HEK293 (cell line): Measurements from ENCODE around the gene PLEKHG4.

Source experiments
- CTCF ChIA-PET: fragments of 350-600 bp; formaldehyde crosslinking; extraction: SDS; loops from one replicate; lab custom pipeline; 2021; ENCODE audit warnings: antibody characterized with exemption; lab: Yijun Ruan, JAX
- POLR2A ChIA-PET: fragments of 300-600 bp; formaldehyde crosslinking; extraction: SDS; loops from one replicate; lab custom pipeline; 2020; ENCODE audit warnings: antibody characterized with exemption, inconsistent platforms; lab: Yijun Ruan, JAX
- H3K27ac ChIP-seq: fragments of 200-500 bp; sonication (Bioruptor generic); 2 replicates; pipeline ENCODE4 v1.5.1; 2014; ENCODE audit warnings: low read depth, low read length, control low read depth, inconsistent platforms; ENCODE audit errors: extremely low read depth
- H3K36me3 ChIP-seq, 2 experiments: fragments of 200-500 bp in 1 of 2; sonication (Bioruptor generic) in 1 of 2; 1 replicate in 1 of 2; 2 replicates in 1 of 2; pipeline ENCODE4 v1.5.1; 2014 to 2017; ENCODE audit warnings: inconsistent platforms in 2 of 2, low read length in 2 of 2; ENCODE audit not compliant: control insufficient read depth in 2 of 2, insufficient read depth in 1 of 2
- H3K4me1 ChIP-seq: fragments of 200-500 bp; sonication (Bioruptor generic); 2 replicates; pipeline ENCODE4 v1.5.1; 2014; ENCODE audit warnings: mild to moderate bottlenecking, low read length, inconsistent platforms; ENCODE audit not compliant: control insufficient read depth, insufficient read depth
- H3K4me3 ChIP-seq: 2 replicates; pipeline ENCODE4 v1.5.1; 2011; ENCODE audit warnings: low read depth, mild to moderate bottlenecking, control low read depth, low read length, moderate library complexity
- H3K9me3 ChIP-seq: fragments of 200-500 bp; sonication (Bioruptor generic); 2 replicates; pipeline ENCODE4 v1.5.1; 2014; ENCODE audit warnings: low read depth, low read length, inconsistent platforms; ENCODE audit not compliant: control insufficient read depth, insufficient read depth
- ATF2 ChIP-seq: fragments of 450-650 bp; formaldehyde crosslinking; IDR thresholded peaks from 2 replicates; pipeline ENCODE4 v1.5.1; 2016; ENCODE audit warnings: missing biosample characterization, missing genetic modification characterization, low read depth
- BCL11A ChIP-seq: fragments of 450-650 bp; formaldehyde crosslinking; IDR thresholded peaks from 2 replicates; pipeline ENCODE4 v1.5.1; 2016; ENCODE audit warnings: low read depth, missing biosample characterization, missing genetic modification characterization
- ELK4 ChIP-seq: IDR thresholded peaks from 2 replicates; pipeline ENCODE4 v1.6.1; 2011; ENCODE audit warnings: mild to moderate bottlenecking, low read depth, low read length, borderline replicate concordance
- MYNN ChIP-seq: fragments of 450-650 bp; formaldehyde crosslinking; IDR thresholded peaks from 2 replicates; pipeline ENCODE4 v1.5.1; 2016; ENCODE audit warnings: missing biosample characterization, missing genetic modification characterization, borderline replicate concordance
- OSR2 ChIP-seq: fragments of 450-650 bp; formaldehyde crosslinking; IDR thresholded peaks from 2 replicates; pipeline ENCODE4 v1.5.1; 2016; ENCODE audit warnings: missing biosample characterization, missing genetic modification characterization
- PRDM1 ChIP-seq: fragments of 450-650 bp; formaldehyde crosslinking; IDR thresholded peaks from 2 replicates; pipeline ENCODE4; 2016; ENCODE audit warnings: missing biosample characterization, missing genetic modification characterization
- SETDB1 ChIP-seq: IDR thresholded peaks from one replicate; pipeline ENCODE4 v1.6.1; 2017; ENCODE audit warnings: mild to moderate bottlenecking, low read length, moderate library complexity, mixed read lengths; ENCODE audit not compliant: insufficient read length
- SP2 ChIP-seq: fragments of 450-650 bp; formaldehyde crosslinking; IDR thresholded peaks from 2 replicates; pipeline ENCODE4 v1.5.1; 2016; ENCODE audit warnings: missing biosample characterization, missing genetic modification characterization
- YY1 ChIP-seq: fragments of 450-650 bp; formaldehyde crosslinking; IDR thresholded peaks from 2 replicates; pipeline ENCODE4 v1.5.1; 2018; ENCODE audit warnings: missing biosample characterization, missing genetic modification characterization
- ZBTB48 ChIP-seq: fragments of 450-650 bp; formaldehyde crosslinking; IDR thresholded peaks from 2 replicates; pipeline ENCODE4 v1.5.1; 2016; ENCODE audit warnings: missing biosample characterization, missing genetic modification characterization
- ZNF10 ChIP-seq: fragments of 450-650 bp; formaldehyde crosslinking; IDR thresholded peaks from 2 replicates; pipeline ENCODE4 v1.5.1; 2017; ENCODE audit warnings: missing biosample characterization, missing genetic modification characterization
- ZNF140 ChIP-seq: fragments of 450-650 bp; formaldehyde crosslinking; IDR thresholded peaks from 2 replicates; pipeline ENCODE4 v1.5.1; 2016; ENCODE audit warnings: missing biosample characterization, missing genetic modification characterization
- ZNF169 ChIP-seq: fragments of 450-650 bp; formaldehyde crosslinking; IDR thresholded peaks from 2 replicates; pipeline ENCODE4 v1.5.1; 2016; ENCODE audit warnings: missing biosample characterization, missing genetic modification characterization
- ZNF211 ChIP-seq: fragments of 450-650 bp; formaldehyde crosslinking; IDR thresholded peaks from 2 replicates; pipeline ENCODE4 v1.5.1; 2016; ENCODE audit warnings: low read depth, missing biosample characterization, missing genetic modification characterization
- ZNF214 ChIP-seq: fragments of 450-650 bp; formaldehyde crosslinking; IDR thresholded peaks from 2 replicates; pipeline ENCODE4 v1.5.1; 2017; ENCODE audit warnings: missing biosample characterization, mild to moderate bottlenecking, missing genetic modification characterization, borderline replicate concordance
- ZNF221 ChIP-seq: fragments of 450-650 bp; formaldehyde crosslinking; IDR thresholded peaks from 2 replicates; pipeline ENCODE4 v1.5.1; 2017; ENCODE audit warnings: missing biosample characterization, missing genetic modification characterization, borderline replicate concordance
- ZNF292 ChIP-seq: fragments of 450-650 bp; formaldehyde crosslinking; IDR thresholded peaks from 2 replicates; pipeline ENCODE4 v1.5.1; 2016; ENCODE audit warnings: low read depth, missing biosample characterization, missing genetic modification characterization, borderline replicate concordance
- ZNF302 ChIP-seq: fragments of 450-650 bp; formaldehyde crosslinking; IDR thresholded peaks from 2 replicates; pipeline ENCODE4 v1.5.1; 2016; ENCODE audit warnings: missing biosample characterization, missing genetic modification characterization, low read depth
- ZNF404 ChIP-seq: fragments of 450-650 bp; formaldehyde crosslinking; IDR thresholded peaks from 2 replicates; pipeline ENCODE4 v1.5.1; 2017; ENCODE audit warnings: missing biosample characterization, missing genetic modification characterization
- ZNF416 ChIP-seq: fragments of 450-650 bp; formaldehyde crosslinking; IDR thresholded peaks from 2 replicates; pipeline ENCODE4 v1.5.1; 2016; ENCODE audit warnings: missing biosample characterization, missing genetic modification characterization
- ZNF433 ChIP-seq: fragments of 450-650 bp; formaldehyde crosslinking; IDR thresholded peaks from 2 replicates; pipeline ENCODE4 v1.5.1; 2016; ENCODE audit warnings: missing biosample characterization, missing genetic modification characterization, low read depth
- ZNF473 ChIP-seq: fragments of 450-650 bp; formaldehyde crosslinking; IDR thresholded peaks from 2 replicates; pipeline ENCODE4 v1.5.1; 2017; ENCODE audit warnings: missing biosample characterization, missing genetic modification characterization
- ZNF560 ChIP-seq: fragments of 450-650 bp; formaldehyde crosslinking; IDR thresholded peaks from 2 replicates; pipeline ENCODE4 v1.5.1; 2017; ENCODE audit warnings: missing biosample characterization, missing genetic modification characterization, borderline replicate concordance
- ZNF623 ChIP-seq: fragments of 450-650 bp; formaldehyde crosslinking; IDR thresholded peaks from 2 replicates; pipeline ENCODE4 v1.5.1; 2016; ENCODE audit warnings: missing biosample characterization, missing genetic modification characterization
- ZNF629 ChIP-seq: fragments of 450-650 bp; formaldehyde crosslinking; IDR thresholded peaks from 2 replicates; pipeline ENCODE4 v1.5.1; 2017; ENCODE audit warnings: missing biosample characterization, missing genetic modification characterization
- ZNF660 ChIP-seq: fragments of 450-650 bp; IDR thresholded peaks from 2 replicates; pipeline ENCODE4 v1.5.1; 2018; ENCODE audit warnings: missing biosample characterization, mild to moderate bottlenecking, missing genetic modification characterization
- ZNF768 ChIP-seq: fragments of 450-650 bp; formaldehyde crosslinking; IDR thresholded peaks from 2 replicates; pipeline ENCODE4 v1.5.1; 2018; ENCODE audit warnings: missing biosample characterization, mild to moderate bottlenecking, missing genetic modification characterization
- TF ChIP-seq, protein P1 (sequence below): fragments of 450-650 bp; formaldehyde crosslinking; IDR thresholded peaks from 2 replicates; pipeline ENCODE4 v1.5.1; 2016; ENCODE audit warnings: missing biosample characterization, missing genetic modification characterization, borderline replicate concordance

PLEKHG4 gene

GRCh38 chr16:67282447-67282805, 3.1 kb downstream of the PLEKHG4 start:
- Histone ChIP-seq H3K9me3 (no peaks in the 10 kb centered on the region), H3K36me3 (peaks cover 0 to 44% of the 10 kb centered on the region in 2 experiments; a peak in 1 of 3 replicates), H3K27ac (no peak overlapping the region), H3K4me1 (no peaks in the 10 kb centered on the region), H3K4me3 (no peak overlapping the region)
- TF ChIP-seq ZNF169 = no peak
- TF ChIP-seq ZNF416 = no peak
- no peak for TF ChIP-seq ZNF292 (tag by site-specific recombination)
- no peak for TF ChIP-seq ELK4
- no peak for TF ChIP-seq ZNF140 (tag by site-specific recombination)
- no peak for TF ChIP-seq ZNF404 (tag by site-specific recombination)
- no peak for TF ChIP-seq ZNF660 (tag by site-specific recombination)
- TF ChIP-seq ZNF629 = no peak
- TF ChIP-seq ZNF211 (tag by site-specific recombination) = no peak
- TF ChIP-seq PRDM1 (tag by site-specific recombination) = no peak
- no peak for TF ChIP-seq ZNF221 (tag by site-specific recombination)
- TF ChIP-seq ZNF214 (tag by site-specific recombination) = no peak
- TF ChIP-seq SETDB1 = no peak
- TF ChIP-seq, protein P1, sequence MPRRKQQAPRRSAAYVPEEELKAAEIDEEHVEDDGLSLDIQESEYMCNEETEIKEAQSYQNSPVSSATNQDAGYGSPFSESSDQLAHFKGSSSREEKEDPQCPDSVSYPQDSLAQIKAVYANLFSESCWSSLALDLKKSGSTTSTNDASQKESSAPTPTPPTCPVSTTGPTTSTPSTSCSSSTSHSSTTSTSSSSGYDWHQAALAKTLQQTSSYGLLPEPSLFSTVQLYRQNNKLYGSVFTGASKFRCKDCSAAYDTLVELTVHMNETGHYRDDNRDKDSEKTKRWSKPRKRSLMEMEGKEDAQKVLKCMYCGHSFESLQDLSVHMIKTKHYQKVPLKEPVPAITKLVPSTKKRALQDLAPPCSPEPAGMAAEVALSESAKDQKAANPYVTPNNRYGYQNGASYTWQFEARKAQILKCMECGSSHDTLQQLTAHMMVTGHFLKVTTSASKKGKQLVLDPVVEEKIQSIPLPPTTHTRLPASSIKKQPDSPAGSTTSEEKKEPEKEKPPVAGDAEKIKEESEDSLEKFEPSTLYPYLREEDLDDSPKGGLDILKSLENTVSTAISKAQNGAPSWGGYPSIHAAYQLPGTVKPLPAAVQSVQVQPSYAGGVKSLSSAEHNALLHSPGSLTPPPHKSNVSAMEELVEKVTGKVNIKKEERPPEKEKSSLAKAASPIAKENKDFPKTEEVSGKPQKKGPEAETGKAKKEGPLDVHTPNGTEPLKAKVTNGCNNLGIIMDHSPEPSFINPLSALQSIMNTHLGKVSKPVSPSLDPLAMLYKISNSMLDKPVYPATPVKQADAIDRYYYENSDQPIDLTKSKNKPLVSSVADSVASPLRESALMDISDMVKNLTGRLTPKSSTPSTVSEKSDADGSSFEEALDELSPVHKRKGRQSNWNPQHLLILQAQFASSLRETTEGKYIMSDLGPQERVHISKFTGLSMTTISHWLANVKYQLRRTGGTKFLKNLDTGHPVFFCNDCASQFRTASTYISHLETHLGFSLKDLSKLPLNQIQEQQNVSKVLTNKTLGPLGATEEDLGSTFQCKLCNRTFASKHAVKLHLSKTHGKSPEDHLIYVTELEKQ (tag by site-specific recombination) = no peak
- TF ChIP-seq SP2 (tag by site-specific recombination) = no peak
- TF ChIP-seq YY1 = no peak
- TF ChIP-seq ZNF302 (tag by site-specific recombination) = no peak
- no peak for TF ChIP-seq MYNN (tag by site-specific recombination)
- TF ChIP-seq ZNF473 (tag by site-specific recombination) = no peak
- CTCF ChIA-PET = interaction anchor here (1.0 to 1.9 kb wide), 4 partner anchors 12 to 31 kb away, joined by 3 to 7 read pairs (median 5); no protein-coding TSS in a partner anchor
- POLR2A ChIA-PET = no interaction called here

DNA sequence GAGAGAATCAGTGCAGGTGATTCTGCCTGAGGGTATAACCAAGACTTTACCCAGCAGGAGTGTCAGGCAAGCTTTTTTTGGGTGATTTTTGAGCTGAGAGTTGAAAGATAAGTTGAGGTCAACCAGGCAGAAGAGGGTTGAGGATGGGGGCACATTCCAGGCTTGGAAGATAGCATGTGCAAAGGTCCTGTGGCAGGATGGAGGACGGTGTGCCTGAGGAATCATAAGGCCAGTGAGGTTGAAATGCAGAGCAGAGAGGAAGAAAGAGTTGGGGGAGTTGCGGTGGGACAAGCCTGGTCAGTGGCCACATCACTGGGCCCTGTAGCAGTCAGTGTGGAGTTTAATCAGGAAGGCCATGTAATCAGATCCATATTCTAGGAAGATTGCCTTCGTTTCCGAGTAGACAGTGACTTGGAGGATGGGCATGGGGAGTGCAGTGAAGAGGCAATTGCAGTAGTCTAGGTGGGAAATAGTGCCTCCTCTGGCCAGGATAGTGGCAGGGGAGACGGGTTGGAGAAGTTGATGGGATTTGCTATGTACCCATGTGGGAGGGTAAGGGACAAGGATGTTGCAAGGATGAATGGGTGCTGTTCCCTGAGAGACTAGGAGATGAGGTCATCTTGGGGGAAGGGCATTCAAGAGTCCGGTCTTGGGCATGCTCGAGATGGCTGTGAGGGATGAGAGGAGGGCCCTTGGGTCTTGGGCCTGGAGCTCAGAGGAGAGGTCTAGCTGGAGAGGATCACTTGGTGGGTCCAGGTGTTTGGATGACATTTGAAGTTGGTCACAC, 3.9 kb downstream of the PLEKHG4 start:
- H3K4me3 ChIP-seq = no peak overlapping the region
- ChIA-PET CTCF (interaction anchor here (1.0 to 3.8 kb wide), 6 partner anchors 11 to 43 kb away, joined by 4 to 26 read pairs (median 12); partner anchors contain the start of genes KCTD19 and LRRC36), POLR2A (interaction anchor here (0.5 kb wide), 1 partner anchor 139 kb away, joined by 5 read pairs; no protein-coding TSS in a partner anchor)
- H3K27ac ChIP-seq = no peak overlapping the region
- no peaks in the 10 kb centered on the region for H3K9me3 ChIP-seq
- peaks cover 0 to 44% of the 10 kb centered on the region in 2 experiments; a peak in 1 of 3 replicates for H3K36me3 ChIP-seq
- H3K4me1 ChIP-seq = no peaks in the 10 kb centered on the region
- TF ChIP-seq ZBTB48 (tag by site-specific recombination) = peak; percentile 77; the same call in 1 of the 2 replicates
- no peak for TF ChIP-seq ZNF10 (tag by site-specific recombination)
- no peak for TF ChIP-seq ZNF560 (tag by site-specific recombination)
- TF ChIP-seq SETDB1 = no peak
- TF ChIP-seq OSR2 (tag by site-specific recombination) = no peak
- no peak for TF ChIP-seq ZNF768 (tag by site-specific recombination)
- TF ChIP-seq ZNF433 (tag by site-specific recombination) = no peak
- no peak for TF ChIP-seq BCL11A (tag by site-specific recombination)
- TF ChIP-seq ZNF211 (tag by site-specific recombination) = no peak
- TF ChIP-seq ATF2 (tag by site-specific recombination) = peak; percentile 73
- TF ChIP-seq ZNF623 (tag by site-specific recombination) = peak; percentile 100
